Peyer's patch (tissue), 4 donors: Measurements from ENCODE around the gene MTMR12.

Experiments used
- POLR2A ChIP-seq, 2 donors: fragments of 450-650 bp; IDR thresholded peaks; one replicate each; pipeline ENCODE4 v1.5.1; 2017; ENCODE audit warnings: antibody characterized with exemption in 2 of 2, mild to moderate bottlenecking in 2 of 2, moderate library complexity in 2 of 2
- TF ChIP-seq, protein P1 (sequence below), 6 experiments: fragments of 450-650 bp in 4 of 6; fragments of 200-600 bp in 2 of 6; sonication (generic) in 1 of 6; IDR thresholded peaks; one replicate each; pipeline ENCODE4 v1.5.1; 2017 to 2019; ENCODE audit warnings: antibody characterized with exemption in 6 of 6, mild to moderate bottlenecking in 3 of 6, moderate library complexity in 1 of 6

GRCh38 chr5:32319392-32319791 lies 6.7 kb upstream of the MTMR12 start:
- TF ChIP-seq, protein P1, sequence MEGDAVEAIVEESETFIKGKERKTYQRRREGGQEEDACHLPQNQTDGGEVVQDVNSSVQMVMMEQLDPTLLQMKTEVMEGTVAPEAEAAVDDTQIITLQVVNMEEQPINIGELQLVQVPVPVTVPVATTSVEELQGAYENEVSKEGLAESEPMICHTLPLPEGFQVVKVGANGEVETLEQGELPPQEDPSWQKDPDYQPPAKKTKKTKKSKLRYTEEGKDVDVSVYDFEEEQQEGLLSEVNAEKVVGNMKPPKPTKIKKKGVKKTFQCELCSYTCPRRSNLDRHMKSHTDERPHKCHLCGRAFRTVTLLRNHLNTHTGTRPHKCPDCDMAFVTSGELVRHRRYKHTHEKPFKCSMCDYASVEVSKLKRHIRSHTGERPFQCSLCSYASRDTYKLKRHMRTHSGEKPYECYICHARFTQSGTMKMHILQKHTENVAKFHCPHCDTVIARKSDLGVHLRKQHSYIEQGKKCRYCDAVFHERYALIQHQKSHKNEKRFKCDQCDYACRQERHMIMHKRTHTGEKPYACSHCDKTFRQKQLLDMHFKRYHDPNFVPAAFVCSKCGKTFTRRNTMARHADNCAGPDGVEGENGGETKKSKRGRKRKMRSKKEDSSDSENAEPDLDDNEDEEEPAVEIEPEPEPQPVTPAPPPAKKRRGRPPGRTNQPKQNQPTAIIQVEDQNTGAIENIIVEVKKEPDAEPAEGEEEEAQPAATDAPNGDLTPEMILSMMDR (IDR thresholded peaks at IDR 0.05): no peak
- no peak for TF ChIP-seq POLR2A (IDR thresholded peaks at IDR 0.05)
